Measurements from ENCODE around the gene SPIC. TPM values are rescaled to one million over a fixed set of nuclear protein-coding genes. Genes with fewer than 3 reads are reported as not detected.
"Not testable (repeated sequence)": the region's sequence is repeated elsewhere in the genome, so short reads cannot be mapped to it uniquely, and the experiment has no call there.

Gene SPIC
- total and polyA plus RNA-seq, 2 donors (not counting 3 experiments of a cell fraction or from before 2014, with no cell fraction given), result not detected

DNA sequence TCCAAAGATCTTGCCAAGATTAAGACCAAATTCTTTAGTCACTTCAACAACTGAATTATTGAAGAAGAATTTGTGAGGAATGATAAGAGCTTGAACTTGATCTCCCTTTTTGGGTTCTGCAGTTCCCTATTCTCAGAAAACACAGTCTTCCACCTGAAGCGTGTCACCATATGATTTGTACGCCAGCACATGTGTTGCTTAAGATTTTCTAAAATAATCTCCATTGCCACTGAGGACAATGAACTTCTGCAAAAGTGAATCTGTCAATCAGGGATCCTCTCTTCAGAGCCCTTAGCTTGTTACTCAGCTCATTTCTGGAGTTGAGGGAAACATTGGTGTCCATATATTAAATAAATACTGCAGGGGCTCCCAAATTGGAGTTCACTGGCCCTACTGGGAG, 4.2 kb upstream of the SPIC start:
- POLR2A ChIA-PET, result no interaction called here
- CTCF ChIA-PET, result no interaction called here
- Histone ChIP-seq H3K27me3 (ENCODE audit: control insufficient read depth in 2 of 2, insufficient read depth in 2 of 2, low read length in 2 of 2) (no peaks in the 10 kb centered on the region), H3K9me1 (replicated peaks; ENCODE audit: control insufficient read depth, extremely low read depth, insufficient read depth, low read length) (no peaks in the 10 kb centered on the region), H3K36me3 (ENCODE audit: control insufficient read depth in 2 of 2, extremely low read depth in 1 of 2, insufficient read depth in 2 of 2, low read length in 2 of 2) (no peaks in the 10 kb centered on the region), H3K27ac (ENCODE audit: insufficient read depth, low read depth, low read length) (no peak overlapping the region), H3K9ac (replicated peaks; ENCODE audit: extremely low read depth, insufficient read depth, low read length) (no peak overlapping the region), H2AFZ (ENCODE audit: low read depth, low read length) (no peak overlapping the region), H3K4me2 (ENCODE audit: insufficient read depth, low read length) (no peak overlapping the region), H3K4me1 (ENCODE audit: control insufficient read depth, extremely low read depth, insufficient read depth, low read length) (no peaks in the 10 kb centered on the region), H3K9me3 (replicated peaks; ENCODE audit: control insufficient read depth, insufficient read depth, low read length) (no peaks in the 10 kb centered on the region), H3K4me3 (replicated peaks in 1 of 3; ENCODE audit: insufficient read depth in 1 of 3, low read depth in 1 of 3, low read length in 3 of 3) (no peak overlapping the region), H4K20me1 (replicated peaks; ENCODE audit: control insufficient read depth, extremely low read depth, insufficient read depth, low read length) (no peaks in the 10 kb centered on the region), H3K79me2 (ENCODE audit: control insufficient read depth, insufficient read depth, low read length) (no peaks in the 10 kb centered on the region)
- no TSS peak for BruUV-seq (replicated peaks)
- DNase-seq (ENCODE audit: low read depth, low spot score), result no peak
- no peak for FAIRE-seq
- dilution Hi-C loops (cut with MboI; ENCODE audit: extremely low pct_ligation_motif_present, low sequenced_read_pairs) (no loop called here), intact Hi-C loops (cut with micrococcal nuclease) (no loop called here)
- TF ChIP-seq POLR2AphosphoS5 (IDR thresholded peaks at IDR 0.05; ENCODE audit: insufficient read depth, low read depth, low read length), result no peak
- TF ChIP-seq EZH2 (IDR thresholded peaks at IDR 0.05; ENCODE audit: borderline replicate concordance, low read depth, low read length, severe bottlenecking), result no peak
- TF ChIP-seq, protein P1, sequence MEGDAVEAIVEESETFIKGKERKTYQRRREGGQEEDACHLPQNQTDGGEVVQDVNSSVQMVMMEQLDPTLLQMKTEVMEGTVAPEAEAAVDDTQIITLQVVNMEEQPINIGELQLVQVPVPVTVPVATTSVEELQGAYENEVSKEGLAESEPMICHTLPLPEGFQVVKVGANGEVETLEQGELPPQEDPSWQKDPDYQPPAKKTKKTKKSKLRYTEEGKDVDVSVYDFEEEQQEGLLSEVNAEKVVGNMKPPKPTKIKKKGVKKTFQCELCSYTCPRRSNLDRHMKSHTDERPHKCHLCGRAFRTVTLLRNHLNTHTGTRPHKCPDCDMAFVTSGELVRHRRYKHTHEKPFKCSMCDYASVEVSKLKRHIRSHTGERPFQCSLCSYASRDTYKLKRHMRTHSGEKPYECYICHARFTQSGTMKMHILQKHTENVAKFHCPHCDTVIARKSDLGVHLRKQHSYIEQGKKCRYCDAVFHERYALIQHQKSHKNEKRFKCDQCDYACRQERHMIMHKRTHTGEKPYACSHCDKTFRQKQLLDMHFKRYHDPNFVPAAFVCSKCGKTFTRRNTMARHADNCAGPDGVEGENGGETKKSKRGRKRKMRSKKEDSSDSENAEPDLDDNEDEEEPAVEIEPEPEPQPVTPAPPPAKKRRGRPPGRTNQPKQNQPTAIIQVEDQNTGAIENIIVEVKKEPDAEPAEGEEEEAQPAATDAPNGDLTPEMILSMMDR (IDR thresholded peaks at IDR 0.05; ENCODE audit: extremely low read depth in 1 of 2, insufficient read depth in 1 of 2, low read depth in 1 of 2, low read length in 2 of 2), result no peak
- TF ChIP-seq MYC (IDR thresholded peaks at IDR 0.05; ENCODE audit: low read depth, low read length), result no peak
- TF ChIP-seq, protein P2, sequence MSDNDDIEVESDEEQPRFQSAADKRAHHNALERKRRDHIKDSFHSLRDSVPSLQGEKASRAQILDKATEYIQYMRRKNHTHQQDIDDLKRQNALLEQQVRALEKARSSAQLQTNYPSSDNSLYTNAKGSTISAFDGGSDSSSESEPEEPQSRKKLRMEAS (IDR thresholded peaks at IDR 0.05; ENCODE audit: insufficient read depth, insufficient read length), result no peak
- TF ChIP-seq JUN (IDR thresholded peaks at IDR 0.05; ENCODE audit: borderline replicate concordance, insufficient read depth, insufficient read length, low read depth), result no peak

DNA sequence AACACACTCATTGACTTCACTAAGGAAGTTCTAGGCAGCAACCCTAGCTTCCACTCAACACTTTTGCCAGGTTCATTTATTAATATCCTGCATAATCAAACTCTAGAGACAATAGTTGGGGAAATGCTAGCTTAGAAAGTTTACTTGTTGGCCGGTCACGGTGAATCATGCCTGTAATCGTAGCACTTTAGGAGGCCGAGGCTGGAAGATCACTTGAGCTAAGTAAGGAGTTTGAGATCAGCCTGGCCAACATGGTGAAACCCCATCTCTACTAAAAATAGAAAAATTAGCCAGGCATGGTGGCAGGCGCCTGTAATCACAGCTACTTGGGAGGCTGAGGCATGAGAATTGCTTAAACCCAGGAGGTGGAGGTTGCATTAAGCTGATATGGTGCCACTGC, 3.3 kb upstream of the SPIC start:
- H3K36me3 ChIP-seq (ENCODE audit: control insufficient read depth in 2 of 2, extremely low read depth in 1 of 2, insufficient read depth in 2 of 2, low read length in 2 of 2); H3K27me3 ChIP-seq (ENCODE audit: control insufficient read depth in 2 of 2, insufficient read depth in 2 of 2, low read length in 2 of 2); H4K20me1 ChIP-seq (replicated peaks; ENCODE audit: control insufficient read depth, extremely low read depth, insufficient read depth, low read length); H2AFZ ChIP-seq (ENCODE audit: low read depth, low read length); dilution Hi-C loops (cut with MboI; ENCODE audit: extremely low pct_ligation_motif_present, low sequenced_read_pairs); H3K9me3 ChIP-seq (replicated peaks; ENCODE audit: control insufficient read depth, insufficient read depth, low read length); H3K9ac ChIP-seq (replicated peaks; ENCODE audit: extremely low read depth, insufficient read depth, low read length); DNase-seq (ENCODE audit: low read depth, low spot score); CTCF ChIA-PET; H3K4me3 ChIP-seq (replicated peaks in 1 of 3; ENCODE audit: insufficient read depth in 1 of 3, low read depth in 1 of 3, low read length in 3 of 3); intact Hi-C loops (cut with micrococcal nuclease); H3K4me2 ChIP-seq (ENCODE audit: insufficient read depth, low read length); FAIRE-seq; BruUV-seq (replicated peaks); H3K9me1 ChIP-seq (replicated peaks; ENCODE audit: control insufficient read depth, extremely low read depth, insufficient read depth, low read length); H3K4me1 ChIP-seq (ENCODE audit: control insufficient read depth, extremely low read depth, insufficient read depth, low read length); H3K27ac ChIP-seq (ENCODE audit: insufficient read depth, low read depth, low read length); H3K79me2 ChIP-seq (ENCODE audit: control insufficient read depth, insufficient read depth, low read length): not testable (repeated sequence)
- POLR2A ChIA-PET, result interaction anchor here (0.6 kb wide), 1 partner anchor 825 kb away, joined by 4 read pairs; no protein-coding TSS in a partner anchor

Data from endothelial cell of umbilical vein (primary cell).